Activated CD8-positive, alpha-beta T cell treated with anti-CD3 and anti-CD28 coated beads for 36 hours (primary cell): Measurements from ENCODE around the gene SLC16A11. TPM values are rescaled to one million over a fixed set of nuclear protein-coding genes. Genes with fewer than 3 reads are reported as not detected.

ENCODE experiments used
- ATAC-seq: fragments of 200-7000 bp; cut with Tn5 transposase; one replicate; pipeline ENCODE4 v1.10.0; 2021; ENCODE audit warnings: mild to moderate bottlenecking, moderate library complexity
- CTCF ChIA-PET: fragments of 350-600 bp; sonication (Branson Sonifier 250); formaldehyde crosslinking; loops from one replicate; lab custom pipeline; 2021; ENCODE audit warnings: antibody characterized with exemption; lab: Charles Lee
- POLR2A ChIA-PET: fragments of 350-600 bp; sonication (Branson Sonifier 250); formaldehyde crosslinking; loops from one replicate; lab custom pipeline; 2021; ENCODE audit warnings: antibody characterized with exemption; lab: Charles Lee
- DNase-seq: peaks from one replicate; pipeline ENCODE4 v3.0.0-alpha.2; 2020
- H3K27ac Mint-ChIP-seq: one replicate; pipeline ENCODE4 v1.8.0; 2021; ENCODE audit warnings: mild to moderate bottlenecking, mixed read lengths
- H3K27me3 Mint-ChIP-seq: one replicate; pipeline ENCODE4 v1.8.0; 2021; ENCODE audit warnings: mixed read lengths
- H3K36me3 Mint-ChIP-seq: one replicate; pipeline ENCODE4 v1.8.0; 2021; ENCODE audit warnings: low read depth, mixed read lengths
- H3K4me1 Mint-ChIP-seq: one replicate; pipeline ENCODE4 v1.8.0; 2021; ENCODE audit warnings: low read depth, mixed read lengths
- H3K4me3 Mint-ChIP-seq: one replicate; pipeline ENCODE4 v1.8.0; 2021; ENCODE audit warnings: mild to moderate bottlenecking, moderate library complexity, mixed read lengths
- H3K9me3 Mint-ChIP-seq: one replicate; pipeline ENCODE4 v1.8.0; 2021; ENCODE audit warnings: mixed read lengths
- intact Hi-C: fragments of 100-400 bp; cut with micrococcal nuclease; formaldehyde crosslinking; loops from one replicate; pipeline ENCODE4 v1.10.0; 2022
- total RNA-seq, 2 experiments: library from RNA; stranded (reverse); gene quantifications; one replicate each; pipeline ENCODE4 v1.2.3, GENCODE V29; 2021
- TF ChIP-seq, protein P1 (sequence below): fragments of 200-600 bp; IDR thresholded peaks from one replicate; pipeline ENCODE4 v1.8.0; 2022; ENCODE audit warnings: antibody characterized with exemption, mild to moderate bottlenecking

SLC16A11 gene
- total RNA-seq, 2 experiments from 2014 or later: 3.1 to 3.4 TPM

DNA sequence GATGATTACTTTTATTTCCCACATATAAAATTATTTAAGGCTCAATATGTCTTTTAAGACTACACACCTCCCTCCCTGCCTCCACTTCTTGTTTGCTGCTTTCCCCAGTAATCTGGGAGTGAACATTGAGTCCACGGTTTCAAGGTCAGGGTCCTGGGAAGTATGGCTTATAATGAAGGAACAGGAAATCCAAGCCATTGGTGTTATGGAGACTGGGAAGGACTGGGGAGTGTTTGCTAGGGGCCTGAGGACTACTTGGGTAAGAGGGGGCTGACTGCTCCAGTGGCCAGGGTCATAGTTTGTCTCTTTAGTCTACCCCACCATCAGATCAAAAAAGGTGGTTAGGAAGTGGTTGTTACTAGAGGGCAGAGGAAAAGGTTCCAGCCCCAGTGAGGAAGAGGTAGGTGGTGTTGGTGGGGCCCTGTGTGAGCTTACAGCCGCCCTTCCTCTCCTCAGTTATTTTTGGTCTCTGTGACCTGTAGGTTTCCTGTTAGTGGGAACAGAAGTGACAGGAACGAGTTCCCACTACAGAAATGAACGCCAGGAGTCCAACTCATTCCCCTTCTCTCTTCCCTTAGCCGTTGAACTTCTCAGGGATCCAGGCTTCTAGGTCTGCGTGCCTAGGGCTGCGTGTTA lies 8.8 kb downstream of the SLC16A11 start:
- H3K4me3 Mint-ChIP-seq: peak overlapping the region; percentile 93
- peaks cover 2% of the 10 kb centered on the region for H3K9me3 Mint-ChIP-seq
- POLR2A ChIA-PET: interaction anchor here (0.6 to 1.9 kb wide), 9 partner anchors 9 to 1616 kb away, joined by 3 to 18 read pairs (median 7); partner anchors contain the start of genes NUP88, PHF23 and RNASEK
- intact Hi-C loops: no loop called here
- H3K27ac Mint-ChIP-seq: peak overlapping the region; percentile 96
- ATAC-seq (peak; percentile 56), DNase-seq (peak; percentile 75)
- no peaks in the 10 kb centered on the region for H3K36me3 Mint-ChIP-seq
- H3K27me3 Mint-ChIP-seq: no peaks in the 10 kb centered on the region
- TF ChIP-seq, protein P1, sequence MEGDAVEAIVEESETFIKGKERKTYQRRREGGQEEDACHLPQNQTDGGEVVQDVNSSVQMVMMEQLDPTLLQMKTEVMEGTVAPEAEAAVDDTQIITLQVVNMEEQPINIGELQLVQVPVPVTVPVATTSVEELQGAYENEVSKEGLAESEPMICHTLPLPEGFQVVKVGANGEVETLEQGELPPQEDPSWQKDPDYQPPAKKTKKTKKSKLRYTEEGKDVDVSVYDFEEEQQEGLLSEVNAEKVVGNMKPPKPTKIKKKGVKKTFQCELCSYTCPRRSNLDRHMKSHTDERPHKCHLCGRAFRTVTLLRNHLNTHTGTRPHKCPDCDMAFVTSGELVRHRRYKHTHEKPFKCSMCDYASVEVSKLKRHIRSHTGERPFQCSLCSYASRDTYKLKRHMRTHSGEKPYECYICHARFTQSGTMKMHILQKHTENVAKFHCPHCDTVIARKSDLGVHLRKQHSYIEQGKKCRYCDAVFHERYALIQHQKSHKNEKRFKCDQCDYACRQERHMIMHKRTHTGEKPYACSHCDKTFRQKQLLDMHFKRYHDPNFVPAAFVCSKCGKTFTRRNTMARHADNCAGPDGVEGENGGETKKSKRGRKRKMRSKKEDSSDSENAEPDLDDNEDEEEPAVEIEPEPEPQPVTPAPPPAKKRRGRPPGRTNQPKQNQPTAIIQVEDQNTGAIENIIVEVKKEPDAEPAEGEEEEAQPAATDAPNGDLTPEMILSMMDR: no peak
- H3K4me1 Mint-ChIP-seq: peaks cover 53% of the 10 kb centered on the region
- CTCF ChIA-PET: interaction anchor here (1.0 to 2.5 kb wide), 4 partner anchors 11 to 124 kb away, joined by 3 to 22 read pairs (median 10); partner anchors contain the start of gene BCL6B

DNA sequence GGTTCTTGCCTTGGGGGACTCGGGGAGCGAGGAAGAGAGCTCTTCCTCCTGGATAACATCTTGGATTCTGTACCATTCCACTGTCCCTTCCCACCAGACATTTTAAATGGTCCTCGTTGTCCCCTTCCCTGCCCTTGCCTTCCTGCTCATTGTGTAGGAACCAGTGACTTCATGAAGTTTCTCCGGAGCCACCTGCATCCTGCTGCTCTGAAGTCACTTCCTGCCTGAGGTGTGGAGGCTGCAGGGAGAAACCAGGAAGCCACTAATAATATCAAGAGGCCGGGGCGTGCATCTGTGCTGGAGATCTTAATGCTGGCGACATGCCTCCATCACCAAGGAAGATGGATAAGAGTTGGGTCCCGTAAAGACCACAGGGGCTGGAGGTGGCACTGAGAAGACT lies 14.2 kb downstream of the SLC16A11 start:
- CTCF ChIA-PET: interaction anchor here (3.0 to 6.2 kb wide), 2 partner anchors 8 to 16 kb away, joined by 14 to 26 read pairs; partner anchors contain the start of gene BCL6B
- TF ChIP-seq, protein P1: no peak
- POLR2A ChIA-PET: interaction anchor here (1.2 to 1.9 kb wide), 2 partner anchors 9 to 12 kb away, joined by 3 to 7 read pairs; no protein-coding TSS in a partner anchor
- H3K27ac Mint-ChIP-seq: peak overlapping the region; percentile 91
- intact Hi-C loops: no loop called here
- DNase-seq (peak; percentile 82), ATAC-seq (peak; percentile 86)
- H3K9me3 Mint-ChIP-seq: peaks cover 2% of the 10 kb centered on the region
- H3K4me3 Mint-ChIP-seq: peak overlapping the region; percentile 65
- peaks cover 4% of the 10 kb centered on the region for H3K36me3 Mint-ChIP-seq
- peaks cover 45% of the 10 kb centered on the region for H3K4me1 Mint-ChIP-seq
- no peaks in the 10 kb centered on the region for H3K27me3 Mint-ChIP-seq

DNA sequence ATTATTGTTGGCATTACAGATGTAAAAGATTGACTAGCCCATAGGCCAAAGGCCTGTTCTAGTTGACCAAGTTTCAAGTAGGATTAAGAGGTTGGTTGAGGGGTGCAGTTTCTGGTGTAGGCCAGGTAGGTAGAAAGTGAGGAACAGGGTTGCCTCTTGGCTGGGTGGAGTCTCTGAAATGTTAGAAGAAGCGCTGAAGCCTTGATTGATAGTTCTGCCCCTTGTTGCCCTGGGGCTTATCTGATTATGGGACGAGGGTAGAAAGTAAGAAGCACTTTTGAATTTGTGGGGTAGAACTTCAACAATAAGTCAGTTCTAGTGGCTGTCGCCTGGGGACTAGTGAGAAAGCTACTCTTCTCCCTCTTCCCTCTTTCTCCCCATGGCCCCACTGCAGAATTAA lies 14.8 kb downstream of the SLC16A11 start:
- ChIA-PET CTCF (interaction anchor here (3.0 to 6.2 kb wide), 2 partner anchors 7 to 17 kb away, joined by 14 to 26 read pairs; partner anchors contain the start of gene BCL6B), POLR2A (interaction anchor here (1.9 kb wide), 1 partner anchor 8 kb away, joined by 7 read pairs; no protein-coding TSS in a partner anchor)
- TF ChIP-seq, protein P1: no peak
- intact Hi-C loops: no loop called here
- no peak for ATAC-seq
- Mint-ChIP-seq H3K27ac (peak overlapping the region; percentile 91), H3K4me1 (peaks cover 41% of the 10 kb centered on the region), H3K9me3 (peaks cover under 1% of the 10 kb centered on the region), H3K36me3 (peaks cover 4% of the 10 kb centered on the region), H3K27me3 (no peaks in the 10 kb centered on the region), H3K4me3 (peak overlapping the region; percentile 65)
- no peak for DNase-seq

DNA sequence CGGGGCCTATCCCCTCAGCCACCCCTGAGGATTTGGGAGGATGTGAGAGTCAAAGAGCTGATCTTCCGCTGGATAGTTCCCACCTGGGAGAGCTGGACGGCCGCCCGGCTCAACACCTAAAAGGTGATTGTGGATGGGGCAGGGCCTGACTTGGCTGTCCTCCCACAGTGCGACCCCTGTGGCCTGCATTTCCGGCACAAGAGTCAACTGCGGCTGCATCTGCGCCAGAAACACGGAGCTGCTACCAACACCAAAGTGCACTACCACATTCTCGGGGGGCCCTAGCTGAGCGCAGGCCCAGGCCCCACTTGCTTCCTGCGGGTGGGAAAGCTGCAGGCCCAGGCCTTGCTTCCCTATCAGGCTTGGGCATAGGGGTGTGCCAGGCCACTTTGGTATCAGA lies 16.6 kb downstream of the SLC16A11 start:
- no peak for DNase-seq
- TF ChIP-seq, protein P1: no peak
- peaks cover 46% of the 10 kb centered on the region for H3K4me1 Mint-ChIP-seq
- no peaks in the 10 kb centered on the region for H3K27me3 Mint-ChIP-seq
- peaks cover 4% of the 10 kb centered on the region for H3K36me3 Mint-ChIP-seq
- ChIA-PET POLR2A (interaction anchor here (0.5 to 0.8 kb wide), 2 partner anchors 18 to 176 kb away, joined by 3 read pairs; no protein-coding TSS in a partner anchor), CTCF (interaction anchor here (0.6 to 3.0 kb wide), 3 partner anchors 18 to 243 kb away, joined by 3 to 14 read pairs (median 3); no protein-coding TSS in a partner anchor)
- no peaks in the 10 kb centered on the region for H3K9me3 Mint-ChIP-seq
- intact Hi-C loops: no loop called here
- no peak for ATAC-seq
- H3K27ac Mint-ChIP-seq: no peak overlapping the region
- no peak overlapping the region for H3K4me3 Mint-ChIP-seq
